ENCODE results near the gene SEC24B.

The SEC24B gene

DNA sequence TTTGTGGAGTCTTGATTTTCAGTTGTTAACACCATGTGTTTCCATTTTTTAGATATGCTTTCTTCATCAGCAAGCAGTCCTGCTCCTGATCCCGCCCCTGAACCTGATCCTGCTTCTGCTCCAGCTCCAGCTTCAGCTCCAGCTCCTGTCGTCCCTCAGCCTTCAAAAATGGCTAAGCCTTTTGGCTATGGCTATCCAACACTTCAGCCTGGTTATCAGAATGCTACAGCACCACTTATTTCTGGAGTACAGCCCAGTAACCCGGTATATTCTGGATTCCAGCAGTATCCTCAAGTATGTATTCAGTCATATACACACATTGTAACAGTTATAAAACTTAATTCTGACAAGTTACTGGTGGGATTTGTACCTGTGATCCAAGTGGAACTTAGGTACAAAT, 60.9 kb downstream of the SEC24B start:
- Histone ChIP-seq H2AK5ac (ENCODE audit: low read length) (no peak overlapping the region), H3K56ac (ENCODE audit: low read length) (no peak overlapping the region), H3K18ac (ENCODE audit: low read length) (no peak overlapping the region), H4K8ac (ENCODE audit: low read depth, low read length) (no peak overlapping the region), H2BK15ac (replicated peaks; ENCODE audit: low read depth) (no peak overlapping the region), H3K4me3 (ENCODE audit: low read length) (no peak overlapping the region), H3K79me2 (ENCODE audit: control insufficient read depth, insufficient read depth, low read length) (no peaks in the 10 kb centered on the region), H3K36me3 (ENCODE audit: control insufficient read depth, insufficient read depth, low read length) (peaks cover 4% of the 10 kb centered on the region), H3K79me1 (ENCODE audit: low read length) (no peaks in the 10 kb centered on the region), H3K27ac (ENCODE audit: low read depth, low read length) (no peak overlapping the region), H3K27me3 (ENCODE audit: insufficient read depth, low read length, poor library complexity) (no peaks in the 10 kb centered on the region), H3K23ac (ENCODE audit: low read length) (no peak overlapping the region), H2BK5ac (ENCODE audit: low read length) (no peak overlapping the region), H3K9ac (ENCODE audit: low read length) (no peak overlapping the region), H3K4ac (ENCODE audit: low read depth, low read length) (no peak overlapping the region), H4K5ac (ENCODE audit: low read length) (no peak overlapping the region), H3K4me1 (ENCODE audit: control insufficient read depth, low read depth, low read length) (no peaks in the 10 kb centered on the region), H2BK120ac (ENCODE audit: low read depth, low read length) (no peak overlapping the region), H3K4me2 (ENCODE audit: low read length) (no peak overlapping the region)
- no CpG with 5 or more reads among the region's 3 CpGs for WGBS (ENCODE audit: extremely low coverage, insufficient coverage, low lambda C conversion rate)
- DNase-seq, result no peak

DNA sequence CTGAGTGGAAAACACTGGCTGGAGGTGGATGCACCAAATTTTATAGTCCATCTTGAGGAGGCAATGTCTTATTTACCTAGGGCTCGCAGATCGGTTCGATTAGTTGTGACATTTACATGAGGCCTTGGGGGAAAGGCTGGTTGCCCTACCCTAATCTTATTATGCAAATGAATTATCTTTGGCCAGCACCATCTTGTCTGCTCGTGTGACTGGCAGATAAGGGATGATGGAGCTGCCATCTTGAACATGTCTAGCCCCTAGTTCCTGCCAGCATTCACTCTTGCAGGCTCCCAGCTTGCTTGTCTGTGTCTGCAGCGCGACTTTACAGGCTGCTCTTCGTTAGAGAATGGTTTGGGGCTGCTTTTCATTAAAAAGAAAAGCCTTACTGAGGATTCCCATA, 61.9 kb downstream of the SEC24B start:
- H3K79me2 ChIP-seq (ENCODE audit: control insufficient read depth, insufficient read depth, low read length), result no peaks in the 10 kb centered on the region
- no peak overlapping the region for H4K5ac ChIP-seq (ENCODE audit: low read length)
- H3K27ac ChIP-seq (ENCODE audit: low read depth, low read length), result no peak overlapping the region
- no peaks in the 10 kb centered on the region for H3K79me1 ChIP-seq (ENCODE audit: low read length)
- no peak overlapping the region for H4K8ac ChIP-seq (ENCODE audit: low read depth, low read length)
- H3K23ac ChIP-seq (ENCODE audit: low read length), result no peak overlapping the region
- no peak overlapping the region for H2BK5ac ChIP-seq (ENCODE audit: low read length)
- no peak overlapping the region for H2BK120ac ChIP-seq (ENCODE audit: low read depth, low read length)
- no peak overlapping the region for H3K56ac ChIP-seq (ENCODE audit: low read length)
- H3K18ac ChIP-seq (ENCODE audit: low read length), result no peak overlapping the region
- no peak overlapping the region for H3K4me3 ChIP-seq (ENCODE audit: low read length)
- no peak overlapping the region for H2AK5ac ChIP-seq (ENCODE audit: low read length)
- no peak overlapping the region for H3K4ac ChIP-seq (ENCODE audit: low read depth, low read length)
- no peak overlapping the region for H3K4me2 ChIP-seq (ENCODE audit: low read length)
- no CpG with 5 or more reads among the region's 7 CpGs for WGBS (ENCODE audit: extremely low coverage, insufficient coverage, low lambda C conversion rate)
- peaks cover 4% of the 10 kb centered on the region for H3K36me3 ChIP-seq (ENCODE audit: control insufficient read depth, insufficient read depth, low read length)
- DNase-seq, result peak; percentile 29
- no peaks in the 10 kb centered on the region for H3K4me1 ChIP-seq (ENCODE audit: control insufficient read depth, low read depth, low read length)
- no peak overlapping the region for H3K9ac ChIP-seq (ENCODE audit: low read length)
- no peaks in the 10 kb centered on the region for H3K27me3 ChIP-seq (ENCODE audit: insufficient read depth, low read length, poor library complexity)
- no peak overlapping the region for H2BK15ac ChIP-seq (replicated peaks; ENCODE audit: low read depth)

DNA sequence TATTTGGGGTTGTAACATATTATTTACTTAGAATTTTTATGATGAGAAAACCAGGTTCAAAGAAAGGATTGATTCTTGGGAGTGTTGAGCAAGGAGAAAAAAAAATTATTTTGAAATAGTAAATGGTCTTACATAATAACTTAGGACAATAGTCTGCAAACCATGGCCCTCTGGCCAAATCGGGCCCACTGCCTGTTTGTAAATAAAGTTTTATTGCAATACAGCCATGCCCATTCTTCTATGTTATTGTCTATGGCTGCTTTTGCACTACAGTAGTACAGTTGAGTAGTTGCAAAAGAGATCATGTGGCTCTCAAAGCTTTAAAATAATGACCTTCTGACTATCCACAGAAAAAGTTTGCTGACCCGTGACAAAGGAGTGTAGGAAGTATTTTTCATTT, 63.3 kb downstream of the SEC24B start:
- Histone ChIP-seq H2AK5ac (ENCODE audit: low read length) (no peak overlapping the region), H3K79me2 (ENCODE audit: control insufficient read depth, insufficient read depth, low read length) (no peaks in the 10 kb centered on the region), H3K79me1 (ENCODE audit: low read length) (no peaks in the 10 kb centered on the region), H3K4me2 (ENCODE audit: low read length) (no peak overlapping the region), H2BK120ac (ENCODE audit: low read depth, low read length) (no peak overlapping the region), H3K9ac (ENCODE audit: low read length) (no peak overlapping the region), H3K18ac (ENCODE audit: low read length) (no peak overlapping the region), H3K27me3 (ENCODE audit: insufficient read depth, low read length, poor library complexity) (no peaks in the 10 kb centered on the region), H4K5ac (ENCODE audit: low read length) (no peak overlapping the region), H2BK15ac (replicated peaks; ENCODE audit: low read depth) (no peak overlapping the region), H3K4me1 (ENCODE audit: control insufficient read depth, low read depth, low read length) (no peaks in the 10 kb centered on the region), H3K23ac (ENCODE audit: low read length) (no peak overlapping the region), H3K4me3 (ENCODE audit: low read length) (no peak overlapping the region), H3K36me3 (ENCODE audit: control insufficient read depth, insufficient read depth, low read length) (peaks cover 4% of the 10 kb centered on the region), H3K27ac (ENCODE audit: low read depth, low read length) (no peak overlapping the region), H4K8ac (ENCODE audit: low read depth, low read length) (no peak overlapping the region), H2BK5ac (ENCODE audit: low read length) (no peak overlapping the region), H3K56ac (ENCODE audit: low read length) (no peak overlapping the region), H3K4ac (ENCODE audit: low read depth, low read length) (no peak overlapping the region)
- DNase-seq, result no peak
- WGBS (ENCODE audit: extremely low coverage, insufficient coverage, low lambda C conversion rate), result no CpG with 5 or more reads among the region's 2 CpGs

DNA sequence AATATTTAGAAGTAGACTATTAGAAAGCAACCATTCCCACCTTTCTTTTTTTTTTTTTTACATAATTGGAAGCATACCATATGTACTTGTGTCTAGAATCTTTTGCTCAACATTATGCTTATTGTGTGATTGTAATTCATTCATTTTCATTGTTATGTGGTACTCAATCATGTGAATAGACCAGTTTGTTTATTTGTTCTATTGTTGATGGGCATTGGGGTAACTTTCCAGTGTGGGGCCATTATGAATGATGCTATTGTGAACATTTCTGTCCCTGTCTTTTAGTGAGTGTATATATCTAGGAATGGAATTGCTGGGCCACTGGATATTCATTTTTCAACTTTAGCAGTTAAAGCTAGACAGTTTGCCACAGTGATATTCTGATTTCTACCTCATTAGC, 63.9 kb downstream of the SEC24B start:
- no peak overlapping the region for H2BK120ac ChIP-seq (ENCODE audit: low read depth, low read length)
- DNase-seq, result no peak
- H3K36me3 ChIP-seq (ENCODE audit: control insufficient read depth, insufficient read depth, low read length), result peaks cover 4% of the 10 kb centered on the region

DNA sequence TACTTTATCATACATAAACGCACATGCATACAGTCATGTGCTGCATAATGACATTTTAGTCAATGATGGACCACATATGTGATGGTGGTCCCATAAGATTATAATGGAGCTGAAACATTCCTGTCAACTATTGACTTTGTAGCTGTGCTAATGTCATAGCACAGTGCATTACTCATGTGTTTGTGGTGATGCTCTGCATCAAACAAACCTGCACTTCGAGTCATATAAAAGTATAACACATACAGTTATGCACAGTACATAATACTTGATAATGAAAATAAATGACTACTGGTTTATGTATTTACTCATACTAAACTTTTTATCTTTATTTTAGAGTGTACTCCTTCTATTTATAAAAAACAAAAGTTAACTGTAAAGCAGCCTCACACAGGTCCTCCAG, 65.9 kb downstream of the SEC24B start:
- H4K8ac ChIP-seq (ENCODE audit: low read depth, low read length), result no peak overlapping the region
- H2AK5ac ChIP-seq (ENCODE audit: low read length), result no peak overlapping the region
- no peak overlapping the region for H4K5ac ChIP-seq (ENCODE audit: low read length)
- H3K56ac ChIP-seq (ENCODE audit: low read length), result no peak overlapping the region
- H2BK5ac ChIP-seq (ENCODE audit: low read length), result no peak overlapping the region
- H3K27ac ChIP-seq (ENCODE audit: low read depth, low read length), result no peak overlapping the region
- no peak overlapping the region for H3K23ac ChIP-seq (ENCODE audit: low read length)
- no peak overlapping the region for H2BK120ac ChIP-seq (ENCODE audit: low read depth, low read length)
- no peaks in the 10 kb centered on the region for H3K79me2 ChIP-seq (ENCODE audit: control insufficient read depth, insufficient read depth, low read length)
- H3K18ac ChIP-seq (ENCODE audit: low read length), result no peak overlapping the region
- peaks cover 3% of the 10 kb centered on the region for H3K36me3 ChIP-seq (ENCODE audit: control insufficient read depth, insufficient read depth, low read length)
- H3K4me1 ChIP-seq (ENCODE audit: control insufficient read depth, low read depth, low read length), result no peaks in the 10 kb centered on the region
- no peak for DNase-seq
- no peaks in the 10 kb centered on the region for H3K27me3 ChIP-seq (ENCODE audit: insufficient read depth, low read length, poor library complexity)
- H3K9ac ChIP-seq (ENCODE audit: low read length), result no peak overlapping the region
- no CpG with 5 or more reads among the region's 2 CpGs for WGBS (ENCODE audit: extremely low coverage, insufficient coverage, low lambda C conversion rate)
- H2BK15ac ChIP-seq (replicated peaks; ENCODE audit: low read depth), result no peak overlapping the region
- no peak overlapping the region for H3K4ac ChIP-seq (ENCODE audit: low read depth, low read length)
- no peak overlapping the region for H3K4me2 ChIP-seq (ENCODE audit: low read length)
- H3K79me1 ChIP-seq (ENCODE audit: low read length), result no peaks in the 10 kb centered on the region
- H3K4me3 ChIP-seq (ENCODE audit: low read length), result no peak overlapping the region

More for the DNA sequence above, 63.9 kb downstream of the SEC24B start:
- no peak overlapping the region for H3K18ac ChIP-seq (ENCODE audit: low read length)
- H3K79me2 ChIP-seq (ENCODE audit: control insufficient read depth, insufficient read depth, low read length), result no peaks in the 10 kb centered on the region
- H2BK5ac ChIP-seq (ENCODE audit: low read length), result no peak overlapping the region
- H3K27me3 ChIP-seq (ENCODE audit: insufficient read depth, low read length, poor library complexity), result no peaks in the 10 kb centered on the region
- H3K9ac ChIP-seq (ENCODE audit: low read length), result no peak overlapping the region
- H3K4me1 ChIP-seq (ENCODE audit: control insufficient read depth, low read depth, low read length), result no peaks in the 10 kb centered on the region
- no peak overlapping the region for H2AK5ac ChIP-seq (ENCODE audit: low read length)
- H2BK15ac ChIP-seq (replicated peaks; ENCODE audit: low read depth), result no peak overlapping the region
- no peak overlapping the region for H3K4me3 ChIP-seq (ENCODE audit: low read length)
- no peak overlapping the region for H3K56ac ChIP-seq (ENCODE audit: low read length)
- H4K5ac ChIP-seq (ENCODE audit: low read length), result no peak overlapping the region
- no peak overlapping the region for H3K27ac ChIP-seq (ENCODE audit: low read depth, low read length)
- H3K4ac ChIP-seq (ENCODE audit: low read depth, low read length), result no peak overlapping the region
- H3K79me1 ChIP-seq (ENCODE audit: low read length), result no peaks in the 10 kb centered on the region
- no peak overlapping the region for H4K8ac ChIP-seq (ENCODE audit: low read depth, low read length)
- no peak overlapping the region for H3K4me2 ChIP-seq (ENCODE audit: low read length)
- no peak overlapping the region for H3K23ac ChIP-seq (ENCODE audit: low read length)

DNA sequence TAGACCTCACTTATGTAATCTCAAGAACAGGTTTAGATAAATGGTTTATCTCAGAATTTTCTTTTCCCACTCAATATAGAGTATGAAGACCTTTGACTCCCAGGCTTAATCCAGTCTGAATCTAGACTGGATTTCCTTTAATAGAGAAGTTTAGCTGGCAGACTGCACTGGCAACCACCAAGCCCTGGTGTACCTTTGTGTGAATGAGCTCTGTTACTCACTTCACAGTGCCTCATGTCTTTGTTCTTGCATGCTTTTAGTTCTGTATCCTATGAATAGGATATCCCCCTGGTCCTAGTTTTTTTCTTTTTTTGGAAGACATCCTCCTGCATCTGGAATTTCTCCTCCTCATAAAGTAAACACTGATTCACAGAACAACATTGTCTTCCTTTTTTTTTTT, 73.3 kb downstream of the SEC24B start:
- no peak overlapping the region for H2AK5ac ChIP-seq (ENCODE audit: low read length)
- H3K23ac ChIP-seq (ENCODE audit: low read length), result no peak overlapping the region
- no peak overlapping the region for H3K56ac ChIP-seq (ENCODE audit: low read length)
- no peak overlapping the region for H3K9ac ChIP-seq (ENCODE audit: low read length)
- DNase-seq, result no peak
- no peaks in the 10 kb centered on the region for H3K79me2 ChIP-seq (ENCODE audit: control insufficient read depth, insufficient read depth, low read length)
- no peak overlapping the region for H2BK5ac ChIP-seq (ENCODE audit: low read length)
- no peaks in the 10 kb centered on the region for H3K36me3 ChIP-seq (ENCODE audit: control insufficient read depth, insufficient read depth, low read length)
- H4K5ac ChIP-seq (ENCODE audit: low read length), result no peak overlapping the region
- no peak overlapping the region for H3K18ac ChIP-seq (ENCODE audit: low read length)
- no peaks in the 10 kb centered on the region for H3K79me1 ChIP-seq (ENCODE audit: low read length)
- H4K8ac ChIP-seq (ENCODE audit: low read depth, low read length), result no peak overlapping the region
- no peak overlapping the region for H3K4me3 ChIP-seq (ENCODE audit: low read length)
- H3K4me2 ChIP-seq (ENCODE audit: low read length), result no peak overlapping the region
- no peak overlapping the region for H3K27ac ChIP-seq (ENCODE audit: low read depth, low read length)
- H3K27me3 ChIP-seq (ENCODE audit: insufficient read depth, low read length, poor library complexity), result no peaks in the 10 kb centered on the region
- no peaks in the 10 kb centered on the region for H3K4me1 ChIP-seq (ENCODE audit: control insufficient read depth, low read depth, low read length)
- no peak overlapping the region for H2BK120ac ChIP-seq (ENCODE audit: low read depth, low read length)
- H2BK15ac ChIP-seq (replicated peaks; ENCODE audit: low read depth), result no peak overlapping the region
- no peak overlapping the region for H3K4ac ChIP-seq (ENCODE audit: low read depth, low read length)

Data from mesendoderm (in vitro differentiated cells).